CD4-positive, alpha-beta T cell treated with Interleukin-12 subunit alpha and Interleukin-12 subunit beta, for 1 hour (primary cell): ENCODE data around the gene ACO2.
A peak's percentile ranks its signal among the peaks of the same experiment; 100 is the strongest.

Experiments used
- DNase-seq: peaks from one replicate; pipeline ENCODE4 v3.0.0-alpha.2; 2020

Gene ACO2

DNA sequence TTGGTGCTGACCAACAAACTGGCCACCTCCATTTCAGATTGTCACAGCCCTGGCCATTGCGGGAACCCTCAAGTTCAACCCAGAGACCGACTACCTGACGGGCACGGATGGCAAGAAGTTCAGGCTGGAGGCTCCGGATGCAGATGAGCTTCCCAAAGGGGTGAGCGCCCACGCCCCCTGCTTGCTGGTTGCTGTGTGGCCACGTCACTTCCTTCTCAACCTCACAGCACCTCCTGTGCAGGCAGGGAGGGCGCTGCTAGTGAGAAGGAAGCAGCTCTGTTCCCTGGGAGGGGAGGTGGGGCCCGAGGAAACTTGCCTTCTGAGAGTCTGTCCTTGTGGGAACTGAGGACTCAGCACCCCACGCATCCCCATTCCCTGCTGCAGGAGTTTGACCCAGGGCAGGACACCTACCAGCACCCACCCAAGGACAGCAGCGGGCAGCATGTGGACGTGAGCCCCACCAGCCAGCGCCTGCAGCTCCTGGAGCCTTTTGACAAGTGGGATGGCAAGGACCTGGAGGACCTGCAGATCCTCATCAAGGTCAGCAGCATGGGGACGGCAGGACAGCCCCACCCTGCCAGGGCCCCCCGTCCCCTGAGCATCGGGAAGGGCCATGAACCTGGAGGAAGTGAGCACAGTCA is 56.0 kb downstream of the ACO2 start:
- DNase-seq = peak; percentile 68

DNA sequence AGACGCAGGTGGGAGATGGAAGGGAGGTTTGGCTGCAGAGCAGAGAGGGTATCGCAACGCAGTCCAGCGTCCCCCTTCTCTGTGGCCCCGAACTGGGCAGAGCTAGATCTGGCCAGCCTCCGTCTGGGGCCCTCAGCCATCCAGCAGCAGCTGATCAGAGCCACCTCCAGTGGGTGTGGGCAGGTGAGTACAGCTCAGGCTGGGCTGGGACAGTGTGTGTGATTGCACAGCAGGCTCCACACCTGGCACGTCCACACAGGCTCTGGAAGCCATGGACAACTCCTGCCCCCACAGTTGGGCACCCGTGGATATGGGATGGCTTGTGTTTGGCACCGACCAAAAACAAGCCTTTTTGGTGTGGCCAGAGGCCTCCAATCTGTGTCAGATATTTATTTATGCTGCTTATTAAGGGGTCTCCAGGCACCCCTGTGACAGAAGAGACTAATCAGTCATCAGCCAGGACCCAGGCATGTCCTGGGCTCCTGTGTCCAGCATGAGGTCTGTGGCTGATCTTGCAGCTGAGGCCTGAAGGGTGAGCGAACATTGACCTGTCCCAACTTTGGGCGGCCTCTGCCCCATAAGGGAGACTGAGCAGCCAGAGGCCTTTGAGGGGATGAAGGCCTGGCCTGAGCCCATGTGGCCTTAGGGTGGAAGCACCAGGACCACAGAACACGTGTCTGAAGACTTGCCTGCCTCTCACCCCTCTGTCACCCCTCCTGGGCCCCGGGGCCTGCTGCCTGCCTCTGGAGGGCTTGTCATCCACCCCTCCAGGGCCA is 56.7 kb downstream of the ACO2 start:
- DNase-seq = no peak

DNA sequence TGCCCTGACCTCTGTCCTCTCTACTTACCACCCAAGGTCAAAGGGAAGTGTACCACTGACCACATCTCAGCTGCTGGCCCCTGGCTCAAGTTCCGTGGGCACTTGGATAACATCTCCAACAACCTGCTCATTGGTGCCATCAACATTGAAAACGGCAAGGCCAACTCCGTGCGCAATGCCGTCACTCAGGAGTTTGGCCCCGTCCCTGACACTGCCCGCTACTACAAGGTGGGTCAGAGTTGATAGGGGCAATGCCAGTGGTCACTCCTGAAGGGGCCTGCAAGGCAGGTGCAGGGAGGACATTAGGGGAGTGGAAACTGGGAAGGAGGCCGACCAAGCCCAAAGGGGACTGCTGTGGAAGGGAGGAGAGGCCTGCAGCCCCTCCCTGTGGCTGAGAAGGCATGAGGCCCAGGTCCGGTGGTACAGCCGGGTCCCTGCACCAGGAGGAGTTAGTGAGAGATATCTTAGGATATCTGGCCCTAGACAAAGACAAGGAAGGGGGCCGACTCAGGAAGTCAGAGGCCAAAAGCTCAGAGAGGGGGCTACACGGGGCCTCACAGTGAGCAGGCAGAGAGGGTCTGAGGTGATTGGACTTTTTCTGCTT is 57.4 kb downstream of the ACO2 start:
- DNase-seq = no peak

DNA sequence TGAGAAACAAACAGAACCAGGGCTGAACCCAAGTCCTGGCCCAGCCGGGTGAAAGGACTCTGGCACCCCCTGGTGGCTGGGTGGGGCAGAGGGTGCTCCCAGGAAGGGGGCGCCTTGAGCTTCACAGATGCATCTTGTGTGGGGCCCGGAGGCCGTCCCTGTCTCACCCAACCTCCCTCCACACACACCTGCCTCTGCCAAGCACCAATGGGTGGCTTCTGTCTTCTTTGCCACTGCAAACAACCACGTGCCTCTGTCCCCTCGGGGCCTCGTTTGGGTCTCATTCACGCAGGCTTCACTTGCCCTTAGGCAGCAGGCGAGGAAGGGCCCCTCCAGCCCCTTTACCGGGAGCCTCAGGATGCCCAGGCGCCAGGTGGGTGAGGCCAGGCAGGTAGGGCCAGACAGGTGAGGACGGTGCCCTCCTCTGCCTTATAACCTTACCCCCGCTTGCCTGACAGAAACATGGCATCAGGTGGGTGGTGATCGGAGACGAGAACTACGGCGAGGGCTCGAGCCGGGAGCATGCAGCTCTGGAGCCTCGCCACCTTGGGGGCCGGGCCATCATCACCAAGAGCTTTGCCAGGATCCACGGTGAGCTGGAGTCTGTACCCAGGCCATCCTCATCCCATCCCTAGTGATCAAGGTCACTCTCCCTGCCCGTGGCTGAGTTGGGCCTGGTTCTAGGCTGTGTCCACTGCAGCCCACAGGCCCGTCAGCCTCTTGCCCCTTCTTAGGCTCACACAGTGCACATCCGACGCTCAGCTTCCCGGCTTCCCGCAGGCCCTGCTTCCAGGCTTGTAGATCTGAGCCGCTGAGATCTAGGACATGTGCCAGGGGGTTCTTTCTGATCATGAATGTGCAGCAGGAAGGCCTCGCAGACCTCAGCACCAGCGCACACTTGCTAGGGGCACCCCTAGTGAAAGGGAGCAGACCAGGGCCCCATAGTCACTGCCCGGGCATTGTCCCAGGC is 58.2 kb downstream of the ACO2 start:
- DNase-seq = peak; percentile 76

DNA sequence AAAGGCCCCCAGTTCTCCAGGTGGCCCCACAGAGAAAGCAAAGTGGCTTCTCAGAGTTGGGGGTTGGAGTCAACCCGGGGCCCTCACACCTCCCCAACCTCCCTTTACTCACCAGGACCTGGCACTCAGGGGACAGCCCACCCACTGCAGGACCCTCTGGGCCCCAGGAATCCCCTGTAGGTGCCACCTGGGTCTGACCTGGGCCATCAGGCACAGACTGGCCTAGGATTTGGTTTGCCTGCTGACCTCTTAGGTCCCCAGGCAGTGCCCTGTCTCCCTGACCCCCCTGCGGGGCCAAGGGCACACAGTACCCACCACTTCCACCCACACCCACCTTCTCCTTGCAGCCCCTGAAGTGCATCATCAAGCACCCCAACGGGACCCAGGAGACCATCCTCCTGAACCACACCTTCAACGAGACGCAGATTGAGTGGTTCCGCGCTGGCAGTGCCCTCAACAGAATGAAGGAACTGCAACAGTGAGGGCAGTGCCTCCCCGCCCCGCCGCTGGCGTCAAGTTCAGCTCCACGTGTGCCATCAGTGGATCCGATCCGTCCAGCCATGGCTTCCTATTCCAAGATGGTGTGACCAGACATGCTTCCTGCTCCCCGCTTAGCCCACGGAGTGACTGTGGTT is 59.3 kb downstream of the ACO2 start:
- no peak for DNase-seq

DNA sequence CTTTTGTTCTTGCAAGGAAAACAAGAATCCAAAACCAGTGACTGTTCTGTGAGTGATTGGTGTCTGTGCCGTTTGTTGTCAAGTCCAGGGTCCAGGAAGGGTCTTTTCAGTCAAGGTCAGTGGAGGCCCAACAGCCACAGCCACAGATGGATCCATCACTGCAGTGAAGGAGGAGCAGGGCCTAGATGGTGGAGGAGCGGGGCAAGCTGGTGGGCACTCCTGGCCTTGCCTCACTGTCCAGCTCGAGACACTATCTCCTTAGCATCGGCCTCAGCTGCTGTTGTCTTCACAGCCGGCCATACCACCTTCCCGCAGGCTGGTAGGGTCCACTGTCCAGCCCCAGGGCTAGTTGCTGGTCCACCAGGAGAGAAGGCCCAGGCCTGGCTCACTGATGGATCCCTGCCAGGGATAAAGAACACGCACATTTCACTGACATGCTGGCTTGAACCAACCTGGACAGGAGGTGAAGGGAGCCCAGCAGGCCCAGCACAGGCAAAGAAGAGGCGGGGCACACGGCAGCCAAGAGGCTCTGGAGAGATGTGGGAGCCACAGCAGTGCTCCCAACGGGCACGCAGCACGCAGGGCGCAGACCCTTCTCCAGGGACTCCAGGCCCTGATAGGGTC is 60.1 kb downstream of the ACO2 start:
- no peak for DNase-seq

DNA sequence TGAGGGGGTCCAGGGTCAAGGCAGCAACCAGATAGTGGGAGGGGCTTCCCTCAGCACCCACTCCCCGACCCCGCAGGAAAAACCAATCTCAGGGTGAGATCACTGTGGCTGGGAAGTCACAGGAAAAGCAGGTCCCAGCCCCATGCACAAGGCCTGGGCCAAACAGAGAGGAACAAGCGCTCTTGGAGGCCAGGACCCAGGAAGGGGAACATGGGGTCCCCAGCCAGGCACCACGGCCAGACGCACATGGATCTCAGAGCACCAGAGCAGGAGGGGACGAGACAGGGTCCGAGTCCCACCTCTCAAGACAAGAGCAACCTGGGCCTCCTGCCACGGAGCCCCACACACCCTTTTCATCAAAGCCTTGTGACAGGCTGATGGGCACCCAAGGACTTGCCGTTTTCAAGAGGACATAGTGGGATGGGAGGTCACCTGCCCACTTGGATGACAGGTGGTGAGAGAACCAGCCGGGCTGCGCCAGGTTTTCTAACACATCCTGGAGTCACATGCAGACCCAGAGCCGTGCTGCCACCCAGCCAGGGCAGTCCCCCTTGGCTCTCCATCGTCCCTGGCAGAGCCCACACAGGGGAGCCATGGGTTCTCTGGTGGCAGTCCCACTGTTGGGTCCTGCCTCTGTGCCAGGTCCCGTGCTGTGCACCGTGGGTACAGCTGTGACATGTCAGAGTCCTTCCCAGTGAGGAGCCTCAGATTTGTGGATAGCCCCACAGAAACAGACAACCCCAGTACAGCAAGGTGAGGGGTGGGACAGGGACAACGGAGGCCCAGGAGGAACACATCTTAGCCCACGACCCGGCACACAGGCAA is 62.2 kb downstream of the ACO2 start:
- DNase-seq = no peak

DNA sequence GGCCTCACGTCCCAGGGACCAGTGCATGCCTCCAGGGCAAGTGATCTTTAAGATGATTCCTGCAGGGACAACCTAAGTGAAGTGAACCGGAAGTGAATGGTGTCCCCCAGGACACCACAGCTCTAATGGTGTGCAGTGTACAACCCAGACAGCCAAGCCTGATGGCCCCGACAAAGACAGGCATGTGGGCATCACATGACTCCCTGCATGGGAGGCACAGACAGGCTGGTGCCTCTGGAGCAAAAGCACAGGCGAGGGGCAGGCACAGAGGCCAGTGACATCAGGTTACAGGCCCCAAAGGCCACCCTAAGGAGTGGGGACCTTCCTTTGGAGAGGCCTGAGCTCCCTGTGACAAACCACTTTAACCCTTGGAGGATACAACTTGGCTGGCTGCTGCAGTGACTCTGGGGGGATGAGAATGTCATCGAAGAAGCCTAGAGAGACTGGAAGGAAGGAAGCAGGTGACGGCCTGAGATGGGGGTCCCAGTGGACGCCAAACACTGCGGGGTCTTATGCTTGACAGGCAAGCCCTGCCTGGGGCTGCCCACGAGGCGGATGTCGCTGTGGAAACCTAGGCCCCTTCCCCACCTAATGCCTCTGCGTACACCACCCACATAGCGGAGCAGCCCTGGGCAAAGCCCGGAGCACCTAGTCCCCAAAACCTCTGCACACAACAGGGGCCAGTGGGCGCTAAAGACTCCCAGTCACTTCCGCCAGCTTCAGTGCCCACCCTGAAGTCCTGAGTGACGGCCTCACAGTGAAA is 63.0 kb downstream of the ACO2 start:
- DNase-seq = no peak

DNA sequence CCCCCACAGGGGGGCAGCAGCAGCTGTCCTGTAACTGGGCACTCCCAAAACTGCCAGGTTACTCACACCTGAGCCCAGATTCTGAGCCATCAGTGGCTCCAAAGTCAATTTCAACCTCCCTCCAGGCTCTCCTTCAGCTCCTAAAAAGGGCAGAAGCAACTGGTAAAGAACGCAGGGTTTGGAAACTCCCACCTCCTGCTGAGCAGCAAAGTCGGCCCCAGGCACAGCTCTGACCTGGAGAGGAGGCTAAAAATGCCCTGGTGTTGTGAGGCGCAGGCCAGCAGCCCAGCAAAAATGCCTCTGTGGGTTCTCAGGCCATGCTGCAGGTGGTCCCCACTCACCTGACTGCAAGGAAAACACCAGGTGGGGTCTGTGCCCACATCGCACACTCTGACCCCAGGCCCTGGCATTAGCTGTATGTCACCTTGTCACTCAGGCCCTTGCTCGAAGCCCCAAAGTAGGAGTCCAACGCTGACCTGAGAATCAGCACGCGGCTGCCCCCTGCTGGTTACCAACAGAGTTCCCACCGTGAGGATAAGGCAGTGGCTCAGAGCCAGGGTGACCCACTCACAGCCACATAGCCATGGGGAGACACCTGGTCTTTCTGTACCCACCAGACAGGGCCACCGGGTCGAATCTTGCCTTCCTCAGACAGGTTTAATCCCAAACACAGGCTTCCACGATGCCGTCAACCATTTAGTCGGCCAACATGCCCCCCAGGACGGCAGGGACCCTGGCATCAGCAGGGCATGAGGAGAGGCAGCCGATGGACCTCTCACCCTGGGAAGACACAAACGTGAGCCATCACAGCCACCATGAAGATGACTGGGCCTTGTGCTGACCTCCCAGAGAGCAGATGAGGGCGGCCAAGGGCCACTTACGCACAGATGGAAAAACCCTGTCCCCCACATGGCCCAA is 64.2 kb downstream of the ACO2 start:
- DNase-seq = peak; percentile 73

DNA sequence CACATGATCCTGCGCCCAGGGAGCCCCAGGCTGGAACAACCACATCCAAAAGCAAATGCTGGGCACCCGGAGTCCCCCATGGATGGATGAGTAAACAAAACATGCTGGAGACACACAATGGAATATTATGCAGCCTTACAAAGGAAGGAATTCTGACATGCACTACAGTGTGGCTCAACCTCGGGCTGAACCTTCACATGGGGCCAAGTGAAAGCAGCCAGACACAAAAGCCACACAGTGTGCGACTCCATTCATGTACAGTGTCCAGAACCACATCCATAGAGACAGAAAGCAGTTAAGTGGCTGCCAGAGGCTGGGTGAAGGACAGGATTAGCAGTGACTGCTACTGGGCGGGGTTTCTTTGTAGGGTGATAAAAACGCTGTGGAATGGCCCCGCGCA is 65.3 kb downstream of the ACO2 start:
- DNase-seq = no peak

DNA sequence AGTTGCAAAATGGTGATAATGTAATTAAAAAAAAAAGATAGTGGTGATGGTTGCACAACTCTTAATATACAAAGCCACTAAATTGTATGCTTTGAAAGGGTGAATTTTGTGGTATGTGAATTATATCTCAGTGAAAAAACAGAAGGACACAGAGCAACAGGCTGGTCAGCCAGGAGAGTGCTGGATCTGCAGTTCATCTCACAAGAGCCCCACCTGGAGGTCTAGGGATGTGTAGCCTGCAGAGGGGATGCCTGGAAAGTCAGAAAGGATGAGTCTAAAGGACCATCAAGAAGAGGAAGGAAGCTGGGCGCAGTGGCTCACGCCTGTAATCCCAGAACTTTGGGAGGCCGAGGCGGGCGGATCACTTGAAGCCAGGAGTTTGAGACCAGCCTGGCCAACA is 66.3 kb downstream of the ACO2 start:
- DNase-seq = no peak

DNA sequence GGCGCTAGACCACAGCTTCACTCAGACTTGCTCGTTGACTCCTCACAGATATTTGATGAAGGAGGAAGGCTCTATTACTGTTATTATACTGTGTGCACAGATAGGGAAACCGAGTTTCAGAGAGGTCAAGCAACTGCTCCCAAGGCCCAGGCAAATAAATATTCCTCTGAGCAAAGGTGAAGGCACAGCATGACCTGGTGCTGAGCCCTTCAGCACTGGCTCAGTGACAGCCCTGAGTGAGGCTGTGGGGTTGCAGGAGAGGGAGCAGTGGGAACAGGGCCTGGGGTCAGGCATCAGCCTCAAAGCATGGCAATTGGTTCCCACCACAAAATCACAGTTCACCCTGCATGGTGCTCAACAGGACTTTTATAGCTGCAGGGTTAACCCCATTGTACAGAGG is 68.3 kb downstream of the ACO2 start:
- no peak for DNase-seq

DNA sequence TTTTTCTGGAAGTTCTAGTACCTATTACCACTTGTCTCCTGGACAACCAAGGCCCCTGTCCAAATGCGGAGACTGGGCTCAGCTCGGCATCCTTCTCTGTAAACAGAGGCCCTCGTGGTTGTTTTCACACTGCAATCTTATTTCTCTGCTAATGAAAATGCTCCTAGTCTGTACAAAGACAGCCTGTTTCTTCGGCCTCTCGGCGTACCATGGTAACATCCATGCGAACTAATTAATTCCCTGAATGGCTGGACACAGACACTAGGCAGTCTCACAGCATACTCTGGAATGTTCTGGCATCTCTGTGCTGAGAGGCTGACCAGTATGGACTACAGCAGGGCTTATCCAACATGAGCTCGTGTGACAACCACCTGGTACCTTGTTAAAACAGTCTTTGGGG is 69.7 kb downstream of the ACO2 start:
- DNase-seq = no peak

DNA sequence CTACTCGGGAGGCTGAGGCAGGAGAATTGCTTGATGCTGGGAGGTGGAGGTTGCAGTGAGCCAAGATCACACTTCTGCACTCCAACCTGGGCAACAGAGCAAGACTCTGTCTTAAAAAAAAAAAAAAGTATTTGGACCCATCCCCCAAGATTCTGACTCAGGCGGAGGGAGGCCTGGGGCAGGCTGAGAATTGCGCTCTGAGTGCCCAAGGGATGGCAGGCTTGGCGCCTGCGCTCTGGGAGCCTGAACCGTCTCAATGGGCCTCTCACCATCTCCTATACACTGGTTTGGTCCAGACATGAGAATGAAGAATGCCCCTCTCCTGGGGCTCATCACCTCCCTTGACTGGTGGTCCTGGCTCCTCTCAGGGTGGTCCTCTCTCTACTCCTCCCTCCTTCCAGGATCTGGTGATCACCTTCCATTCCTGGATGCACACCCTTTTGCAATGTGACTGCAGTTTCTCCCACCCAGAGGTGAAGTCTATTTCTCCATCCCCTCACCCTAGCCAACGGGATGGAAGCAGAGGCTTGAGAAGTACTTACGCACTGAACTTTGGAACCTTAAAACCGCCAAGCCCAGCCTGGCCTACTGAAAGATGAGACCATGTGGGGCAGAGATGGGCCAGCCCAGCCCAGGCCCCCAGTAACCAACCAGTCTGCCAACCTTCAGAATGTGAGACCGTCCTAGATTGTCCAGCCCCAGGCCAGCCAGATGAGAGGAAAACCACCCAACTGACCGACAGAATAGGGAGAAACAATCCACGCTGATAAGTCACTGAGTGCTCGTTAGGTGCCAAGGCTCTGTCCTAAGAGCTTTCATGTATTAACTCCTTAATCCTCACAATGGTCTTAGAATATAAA is 70.5 kb downstream of the ACO2 start:
- no peak for DNase-seq

DNA sequence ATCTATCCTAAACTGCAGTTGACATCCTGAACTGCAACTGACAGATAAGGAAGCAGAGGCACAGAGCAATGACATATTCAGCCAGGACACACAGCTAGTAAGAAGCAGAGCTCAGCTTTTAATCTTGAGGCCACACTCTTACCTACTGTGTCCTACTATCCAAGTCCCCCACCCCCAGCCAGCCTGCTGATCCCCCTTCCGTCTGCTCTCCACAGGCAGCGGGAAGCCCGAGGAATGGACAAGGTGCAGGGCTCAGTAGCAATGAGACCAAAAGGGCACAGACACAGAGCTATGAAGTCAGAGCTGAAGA is 71.0 kb downstream of the ACO2 start:
- DNase-seq = no peak

DNA sequence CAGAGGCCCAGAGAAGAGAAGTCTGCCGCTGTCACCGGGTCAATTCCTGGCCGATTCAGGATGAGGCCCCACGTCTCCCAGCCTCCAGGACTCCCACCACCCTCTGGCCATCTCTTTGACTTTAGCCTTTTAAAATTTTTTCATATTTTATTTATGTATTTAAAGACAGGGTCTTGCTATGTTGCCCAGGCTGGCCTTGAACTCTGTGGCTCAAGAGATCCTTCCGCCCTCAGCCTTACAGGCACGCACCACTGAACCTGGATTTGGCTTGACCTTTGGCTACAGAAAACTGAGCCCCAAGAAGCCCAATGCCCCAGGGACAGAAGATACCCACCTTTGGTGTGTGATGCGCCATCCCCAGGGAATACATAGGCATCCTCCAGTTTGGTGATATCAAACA is 71.4 kb downstream of the ACO2 start:
- no peak for DNase-seq

DNA sequence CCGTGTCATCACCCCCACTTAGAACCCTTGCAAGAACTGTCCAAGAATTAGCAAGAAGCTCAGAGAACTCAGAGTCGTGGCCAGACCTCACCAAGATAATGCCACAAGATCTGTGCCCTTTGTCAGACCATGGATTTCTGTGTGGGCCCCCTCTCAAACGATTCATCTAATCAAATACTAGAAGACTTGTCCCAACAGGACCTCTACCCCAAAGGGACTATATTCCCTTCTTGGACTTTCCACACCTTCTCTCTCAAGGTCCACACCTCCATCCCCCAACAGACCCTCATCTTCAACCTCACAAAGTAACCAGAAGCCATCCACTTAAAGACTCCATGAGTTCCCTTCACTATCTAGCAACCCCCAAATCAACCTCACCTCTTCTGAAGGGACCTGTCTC is 72.6 kb downstream of the ACO2 start:
- DNase-seq = no peak

DNA sequence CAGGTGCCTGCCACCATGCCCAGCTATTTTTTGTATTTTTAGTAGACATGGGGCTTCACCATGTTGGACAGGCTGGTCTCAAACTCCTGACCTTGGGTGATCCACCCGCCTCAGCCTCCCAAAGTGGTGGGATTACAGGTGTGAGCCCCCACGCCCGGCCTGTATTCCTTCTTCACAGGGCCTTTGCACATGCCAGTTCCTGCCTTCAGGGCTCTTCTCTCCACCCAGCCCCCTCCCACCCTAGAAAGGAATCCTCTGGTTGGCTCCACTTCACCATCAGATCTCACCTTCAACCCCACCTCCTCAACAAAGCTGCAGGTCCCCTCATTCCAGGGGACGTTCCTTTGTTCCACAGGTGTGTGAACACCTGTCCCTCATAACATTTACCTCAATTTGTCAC is 73.3 kb downstream of the ACO2 start:
- no peak for DNase-seq
